Measurements from ENCODE around the gene ARHGEF11. TPM values are rescaled to one million over a fixed set of nuclear protein-coding genes. Genes with fewer than 3 reads are reported as not detected.

ARHGEF11 gene
- total and polyA plus RNA-seq, 2 of the 4 experiments (the other 2 are of a cell fraction) = 16.8 to 17.2 TPM

- Histone ChIP-seq H2BK15ac (ENCODE audit: low read depth, low read length) (no peak within 1 kb of the TSS; the same call in 2 of the 3 replicates), H4K5ac (ENCODE audit: low read depth, low read length) (peak within 1 kb of the TSS; percentile 50; the same call in 1 of the 2 replicates), H3K9ac (ENCODE audit: low read depth, low read length) (peak within 1 kb of the TSS; percentile 67; the same call in 1 of the 2 replicates), H2AK5ac (ENCODE audit: low read depth, low read length) (peak within 1 kb of the TSS; percentile 68; the same call in 1 of the 2 replicates), H3K79me1 (ENCODE audit: low read depth in 1 of 2, low read length in 2 of 2) (no peaks in the 10 kb centered on the region), H3K9me3 (ENCODE audit: control insufficient read depth, insufficient read depth, low read length) (no peaks in the 10 kb centered on the region), H3K4me3 (ENCODE audit: insufficient read depth, low read depth, low read length) (peak within 1 kb of the TSS; percentile 36), H3K36me3 (ENCODE audit: control insufficient read depth, insufficient read depth, low read length) (peaks cover 2% of the 10 kb centered on the region; the same call in 1 of the 2 replicates), H3K23ac (ENCODE audit: low read depth, low read length) (no peak within 1 kb of the TSS), H3K4me2 (ENCODE audit: low read depth, low read length) (peak within 1 kb of the TSS; percentile 89), H4K8ac (ENCODE audit: low read depth in 2 of 2, low read length in 2 of 2) (peak within 1 kb of the TSS; percentile 55 to 83; a peak in 3 of 4 replicates), H2BK120ac (ENCODE audit: low read depth, low read length) (peak within 1 kb of the TSS; percentile 73; the same call in 1 of the 2 replicates), H2AK9ac (replicated peaks; ENCODE audit: low read depth, low read length, poor library complexity) (peak within 1 kb of the TSS; percentile 84), H3K56ac (ENCODE audit: extremely low read depth, insufficient read depth, low read length) (no peak within 1 kb of the TSS), H2AFZ (replicated peaks; ENCODE audit: low read length, poor library complexity) (peak within 1 kb of the TSS; percentile 87), H4K91ac (ENCODE audit: insufficient read depth, low read depth, low read length) (no peak within 1 kb of the TSS), H2BK20ac (ENCODE audit: low read depth, low read length) (no peak within 1 kb of the TSS), H3K18ac (ENCODE audit: low read depth, low read length) (peak within 1 kb of the TSS; percentile 68), H3K27me3 (ENCODE audit: control insufficient read depth, insufficient read depth, low read length) (peaks cover 48% of the 10 kb centered on the region), H3K9me1 (ENCODE audit: insufficient read depth, low read length) (no peaks in the 10 kb centered on the region; the same call in 1 of the 2 replicates), H4K20me1 (ENCODE audit: insufficient read depth, low read length) (no peaks in the 10 kb centered on the region), H3K4ac (ENCODE audit: low read depth, low read length) (peak within 1 kb of the TSS; percentile 78; the same call in 1 of the 2 replicates), H3K14ac (replicated peaks; ENCODE audit: low read depth, low read length) (no peak within 1 kb of the TSS), H3K4me1 (ENCODE audit: control insufficient read depth, insufficient read depth, low read length) (peaks cover 2% of the 10 kb centered on the region), H2BK5ac (ENCODE audit: low read depth, low read length, poor library complexity, severe bottlenecking) (no peak within 1 kb of the TSS), H3K27ac (ENCODE audit: insufficient read depth, low read length) (no peak within 1 kb of the TSS; the same call in 1 of the 2 replicates)
- CTCF ChIA-PET = interaction anchor here (0.5 to 1.4 kb wide), 7 partner anchors 20 to 37 kb away, joined by 3 to 8 read pairs (median 4); no protein-coding TSS in a partner anchor
- ATAC-seq (ENCODE audit: low read depth) (peak; percentile 98), DNase-seq (peak; percentile 64)
- in situ Hi-C loops (cut with MboI; ENCODE audit: low sequenced_read_pairs) = no loop called here
- BruUV-seq (replicated peaks) = no TSS peak
- 6% methylated on average over 38 of the region's 71 CpGs; no CpG with 5 or more reads in 1 of the 2 experiments for WGBS, 2 experiments (ENCODE audit: extremely low coverage in 2 of 2, insufficient read length in 1 of 2)
- intact Hi-C loops (cut with micrococcal nuclease) = loop anchor here (1.0 to 10.0 kb wide), 3 partner anchors 28 to 196 kb away; partner anchors contain the start of genes ISG20L2 and METTL25B
- dilution Hi-C loops (cut with HindIII; ENCODE audit: low sequenced_read_pairs, unreplicated experiment) = no loop called here
- POLR2A ChIA-PET (ENCODE audit: unreplicated experiment) = no interaction called here
- TF ChIP-seq CEBPB (IDR thresholded peaks at IDR 0.05; ENCODE audit: low read depth, low read length) (no peak), MAFK (IDR thresholded peaks at IDR 0.05; ENCODE audit: low read depth, low read length) (no peak), RFX5 (IDR thresholded peaks at IDR 0.05; ENCODE audit: low read depth, low read length) (no peak), CTCF (conservative IDR thresholded peaks at IDR 0.05; ENCODE audit: low read depth, low read length) (peak; percentile 98), BHLHE40 (IDR thresholded peaks at IDR 0.05; ENCODE audit: low read depth, low read length) (no peak), USF2 (IDR thresholded peaks at IDR 0.05; ENCODE audit: low read depth, low read length) (peak; percentile 36; the same call in 1 of the 2 replicates), ELK1 (IDR thresholded peaks at IDR 0.05; ENCODE audit: borderline replicate concordance, low read depth, low read length) (no peak), MAZ (IDR thresholded peaks at IDR 0.05; ENCODE audit: borderline replicate concordance, low read depth, low read length) (peak; percentile 96), SMC3 (IDR thresholded peaks at IDR 0.05; ENCODE audit: low read depth, low read length) (peak; percentile 91), MXI1 (IDR thresholded peaks at IDR 0.05; ENCODE audit: borderline replicate concordance, low read depth, low read length) (peak; percentile 78; the same call in 1 of the 2 replicates), CHD1 (IDR thresholded peaks at IDR 0.05; ENCODE audit: low read depth, low read length) (no peak), RAD21 (IDR thresholded peaks at IDR 0.05; ENCODE audit: low read length) (peak; percentile 95)
These were observed 125.1 kb downstream of the ARHGEF11 start, which contains the start of gene LRRC71 for GRCh38 chr1:156920233-156921052. Gene LRRC71, plus strand, starts transcription at chr1:156920632. Its CDS starts 172 bp downstream, at chr1:156920804.

Data from IMR-90 (cell line).